Breast epithelium (tissue), 3 donors: ENCODE data around the gene CD302.

Experiments
- CTCF ChIP-seq, 3 donors: fragments of 450-650 bp; IDR thresholded peaks; one replicate each; pipeline ENCODE4 v1.5.1; 2016 to 2017; ENCODE audit warnings: antibody characterized with exemption in 3 of 3, mild to moderate bottlenecking in 3 of 3, moderate library complexity in 3 of 3
- POLR2A ChIP-seq: fragments of 450-650 bp; IDR thresholded peaks from one replicate; pipeline ENCODE4 v1.6.1; 2016; ENCODE audit warnings: antibody characterized with exemption, mild to moderate bottlenecking, moderate library complexity

GRCh38 chr2:159776321-159776720, 21.7 kb downstream of the CD302 start:
- TF ChIP-seq CTCF (IDR thresholded peaks at IDR 0.05) = no peak
- no peak for TF ChIP-seq POLR2A
